IPS-18a (cell line): ENCODE data around the gene POLK.

Source experiments
- H3K27ac ChIP-seq: one replicate; pipeline ENCODE4 v1.5.1; 2013; ENCODE audit warnings: low read length
- H3K27me3 ChIP-seq: one replicate; pipeline ENCODE4 v1.6.1; 2013; ENCODE audit warnings: mild to moderate bottlenecking, low read length; ENCODE audit not compliant: control insufficient read depth, insufficient read depth
- H3K36me3 ChIP-seq: one replicate; pipeline ENCODE4 v1.6.1; 2013; ENCODE audit warnings: low read depth, low read length; ENCODE audit not compliant: control insufficient read depth
- H3K4me1 ChIP-seq: one replicate; pipeline ENCODE4 v1.6.1; 2013; ENCODE audit warnings: low read depth, low read length; ENCODE audit not compliant: control insufficient read depth
- H3K4me3 ChIP-seq: one replicate; pipeline ENCODE4 v1.5.1; 2013; ENCODE audit warnings: low read length
- H3K9ac ChIP-seq: one replicate; pipeline ENCODE4 v1.6.1; 2013; ENCODE audit warnings: mild to moderate bottlenecking, low read length, moderate library complexity
- H3K9me3 ChIP-seq: one replicate; pipeline ENCODE4 v1.6.1; 2013; ENCODE audit warnings: low read depth, low read length; ENCODE audit not compliant: control insufficient read depth

Gene POLK

DNA sequence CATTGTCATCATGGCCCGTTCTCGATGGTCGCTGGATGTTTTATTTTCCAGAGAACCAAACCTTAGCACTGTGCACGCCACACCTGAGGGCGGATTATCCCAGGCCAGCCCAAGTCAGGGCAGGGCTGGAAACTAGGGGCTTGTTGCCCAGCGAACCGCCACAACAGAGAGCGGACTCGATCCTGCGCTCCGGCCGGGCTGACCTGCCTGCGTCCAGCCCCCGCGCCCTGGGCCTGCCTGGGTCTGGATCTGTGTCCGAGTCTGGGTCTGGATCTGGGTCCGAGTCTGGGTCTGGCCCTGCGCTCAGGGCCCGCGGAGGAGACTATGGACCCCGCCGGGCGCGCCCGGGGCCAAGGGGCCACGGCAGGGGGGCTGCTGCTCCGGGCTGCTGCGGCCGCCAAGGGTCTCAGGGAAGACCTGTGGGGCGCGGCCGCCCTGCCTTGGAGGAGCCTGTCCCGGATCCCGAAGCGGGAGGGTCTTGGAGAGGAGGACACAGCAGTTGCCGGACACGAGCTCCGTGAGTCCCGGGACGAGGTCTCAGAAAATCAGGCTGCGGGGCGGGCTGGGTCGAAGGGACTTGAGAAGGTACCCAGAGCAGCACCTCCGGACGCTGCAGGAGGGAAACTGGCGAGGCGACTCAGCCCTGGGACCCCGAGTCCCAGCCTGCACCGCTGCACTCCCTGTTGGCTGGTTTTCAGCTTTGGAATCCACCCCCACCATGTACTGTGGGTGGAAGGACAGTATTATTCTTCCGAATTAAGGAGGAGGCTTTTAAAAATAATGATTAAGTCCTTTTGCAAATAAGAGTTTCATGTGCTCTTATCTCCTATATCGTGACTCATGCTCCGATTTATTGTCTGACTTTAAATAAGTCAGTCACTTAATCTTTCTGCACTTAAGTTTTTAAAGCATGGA lies 99.9 kb downstream of the POLK start, which contains the start of gene ANKDD1B:
Gene ANKDD1B (plus strand): TSS at position 143 of the 915 bp plus-strand sequence. CDS start 182 bp downstream, at position 325.
- peaks cover 17% of the 10 kb centered on the region for H3K4me1 ChIP-seq
- peak within 1 kb of the TSS; percentile 28 for H3K9ac ChIP-seq
- no peaks in the 10 kb centered on the region for H3K9me3 ChIP-seq
- no peaks in the 10 kb centered on the region for H3K27me3 ChIP-seq
- peak within 1 kb of the TSS; percentile 66 for H3K4me3 ChIP-seq
- no peak within 1 kb of the TSS for H3K27ac ChIP-seq
- no peaks in the 10 kb centered on the region for H3K36me3 ChIP-seq

DNA sequence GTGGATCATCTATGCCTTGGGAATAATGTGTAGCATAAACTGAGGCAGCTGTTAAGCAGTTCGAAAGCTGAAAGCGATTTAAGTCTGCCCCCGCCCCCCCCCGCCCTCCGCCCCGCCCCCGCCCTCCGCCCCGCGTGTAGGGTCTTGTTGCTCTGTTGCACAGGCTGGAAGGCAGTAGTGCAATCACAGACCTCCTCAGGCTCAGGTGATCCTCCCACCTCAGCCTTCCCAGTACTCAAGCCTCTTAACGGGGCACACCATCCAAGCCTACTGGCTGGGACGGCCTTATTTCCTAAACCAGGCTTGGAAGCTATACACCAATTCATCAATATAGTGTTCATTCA lies 100.5 kb downstream of the POLK start:
- no peaks in the 10 kb centered on the region for H3K9me3 ChIP-seq
- no peak overlapping the region for H3K9ac ChIP-seq
- no peaks in the 10 kb centered on the region for H3K36me3 ChIP-seq
- H3K27ac ChIP-seq: no peak overlapping the region
- no peaks in the 10 kb centered on the region for H3K27me3 ChIP-seq
- peaks cover 15% of the 10 kb centered on the region for H3K4me1 ChIP-seq
- H3K4me3 ChIP-seq: peak overlapping the region; percentile 66

DNA sequence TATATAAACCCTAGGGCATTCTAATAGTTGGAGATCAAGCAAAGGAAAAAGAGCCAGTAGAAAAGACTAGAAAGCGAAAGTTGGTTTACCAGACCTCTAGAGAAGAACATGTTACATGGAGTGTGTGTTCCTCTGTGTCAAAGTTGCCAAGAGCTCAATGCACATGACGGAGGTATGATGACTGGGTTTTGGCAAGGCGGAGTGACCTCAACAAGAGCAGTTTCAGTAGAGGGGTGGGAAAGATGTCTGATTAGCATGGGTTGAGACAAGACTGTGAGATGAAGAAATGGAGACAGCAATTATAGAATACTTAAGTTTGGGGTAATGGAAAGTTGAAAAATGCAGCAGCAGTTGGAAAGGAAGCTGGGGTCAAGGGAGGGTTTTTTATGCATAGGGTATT lies 101.2 kb downstream of the POLK start:
- H3K4me1 ChIP-seq: peaks cover 15% of the 10 kb centered on the region
- no peaks in the 10 kb centered on the region for H3K9me3 ChIP-seq
- no peaks in the 10 kb centered on the region for H3K36me3 ChIP-seq

DNA sequence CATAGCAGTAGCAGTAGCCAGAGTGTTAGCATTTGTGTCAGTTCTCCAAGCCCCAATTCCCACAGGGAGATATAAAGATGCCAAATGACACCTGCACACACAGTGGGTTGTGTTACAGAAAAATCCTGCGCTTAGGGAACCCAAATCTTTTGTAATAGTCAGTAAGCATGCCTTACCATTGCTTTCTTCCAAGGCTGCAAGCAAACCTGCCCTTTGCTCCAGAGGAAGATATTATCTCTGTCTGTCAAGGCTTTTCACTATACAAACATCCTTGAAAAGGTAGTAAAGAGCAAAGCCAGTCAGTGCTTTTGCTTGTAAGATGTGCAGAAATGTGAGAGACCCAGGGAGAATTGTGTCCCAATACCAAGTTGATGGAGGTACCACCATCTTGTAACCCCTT lies 102.5 kb downstream of the POLK start:
- no peak overlapping the region for H3K27ac ChIP-seq
- no peaks in the 10 kb centered on the region for H3K27me3 ChIP-seq
- no peak overlapping the region for H3K9ac ChIP-seq
- peaks cover 15% of the 10 kb centered on the region for H3K4me1 ChIP-seq
- no peak overlapping the region for H3K4me3 ChIP-seq
- H3K9me3 ChIP-seq: no peaks in the 10 kb centered on the region
- no peaks in the 10 kb centered on the region for H3K36me3 ChIP-seq

More for the DNA sequence above, 101.2 kb downstream of the POLK start:
- Histone ChIP-seq H3K27ac (no peak overlapping the region), H3K9ac (no peak overlapping the region), H3K27me3 (no peaks in the 10 kb centered on the region), H3K4me3 (no peak overlapping the region)

DNA sequence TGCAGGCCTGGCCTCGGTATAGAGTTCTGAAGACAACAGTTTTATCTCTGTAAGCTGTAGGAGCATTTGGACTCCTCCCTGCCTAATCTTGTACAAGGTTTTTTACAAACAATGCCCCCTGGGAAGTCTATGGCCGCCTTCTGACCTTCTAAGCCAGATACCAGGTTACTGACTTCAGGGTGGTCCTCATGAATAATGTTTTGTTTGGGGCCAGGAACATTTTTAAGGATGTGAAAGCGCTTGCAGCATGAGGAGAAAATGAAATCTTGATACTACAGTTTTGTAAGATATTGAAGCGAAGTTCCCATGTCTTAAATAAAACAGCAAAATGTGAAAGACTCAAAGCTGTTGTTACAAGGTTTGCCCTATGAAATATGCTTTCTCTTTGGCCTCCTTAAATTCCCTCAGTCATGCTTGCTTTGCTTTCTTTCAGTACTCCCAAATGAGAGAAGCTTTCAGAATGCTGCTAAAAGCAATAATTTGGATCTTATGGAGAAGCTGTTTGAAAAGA lies 104.7 kb downstream of the POLK start:
- Histone ChIP-seq H3K9ac (no peak overlapping the region), H3K36me3 (no peaks in the 10 kb centered on the region), H3K4me3 (no peak overlapping the region), H3K4me1 (peaks cover 5% of the 10 kb centered on the region), H3K27me3 (no peaks in the 10 kb centered on the region), H3K27ac (no peak overlapping the region), H3K9me3 (no peaks in the 10 kb centered on the region)

DNA sequence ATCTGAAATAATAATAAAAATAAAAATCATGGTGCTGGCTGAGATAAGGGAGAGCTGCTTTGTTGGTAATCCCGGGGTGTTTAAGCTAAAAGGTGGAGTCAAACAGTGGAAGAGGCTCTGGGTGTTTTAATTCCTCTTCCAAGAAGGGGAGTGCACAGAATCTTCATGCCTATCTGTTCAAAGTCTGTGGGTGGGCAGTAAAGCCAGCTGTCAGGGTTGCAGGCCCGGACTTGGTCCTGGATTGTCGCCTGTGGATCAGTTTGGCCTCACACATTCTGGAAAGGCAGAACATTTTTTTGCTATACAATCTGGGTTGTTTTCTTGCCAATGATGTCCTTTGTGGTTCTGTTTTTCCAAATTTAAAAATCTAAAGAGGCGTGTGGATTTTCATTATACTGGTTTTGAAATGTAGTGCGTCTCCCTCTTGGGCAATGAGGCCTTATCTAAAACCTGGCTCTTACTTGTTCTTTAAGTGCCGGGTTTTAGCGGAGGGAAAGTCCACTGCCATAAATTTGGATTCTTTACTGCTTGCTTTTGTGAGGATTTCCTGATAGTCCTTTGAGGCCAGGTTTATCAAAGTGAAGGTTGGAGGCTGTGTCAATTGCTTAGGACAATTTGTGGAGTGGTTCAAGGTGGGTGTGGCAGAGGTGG lies 105.4 kb downstream of the POLK start:
- H3K4me3 ChIP-seq: no peak overlapping the region
- H3K9me3 ChIP-seq: no peaks in the 10 kb centered on the region
- H3K27me3 ChIP-seq: no peaks in the 10 kb centered on the region
- no peak overlapping the region for H3K9ac ChIP-seq
- no peak overlapping the region for H3K27ac ChIP-seq
- H3K36me3 ChIP-seq: no peaks in the 10 kb centered on the region
- peaks cover 5% of the 10 kb centered on the region for H3K4me1 ChIP-seq

DNA sequence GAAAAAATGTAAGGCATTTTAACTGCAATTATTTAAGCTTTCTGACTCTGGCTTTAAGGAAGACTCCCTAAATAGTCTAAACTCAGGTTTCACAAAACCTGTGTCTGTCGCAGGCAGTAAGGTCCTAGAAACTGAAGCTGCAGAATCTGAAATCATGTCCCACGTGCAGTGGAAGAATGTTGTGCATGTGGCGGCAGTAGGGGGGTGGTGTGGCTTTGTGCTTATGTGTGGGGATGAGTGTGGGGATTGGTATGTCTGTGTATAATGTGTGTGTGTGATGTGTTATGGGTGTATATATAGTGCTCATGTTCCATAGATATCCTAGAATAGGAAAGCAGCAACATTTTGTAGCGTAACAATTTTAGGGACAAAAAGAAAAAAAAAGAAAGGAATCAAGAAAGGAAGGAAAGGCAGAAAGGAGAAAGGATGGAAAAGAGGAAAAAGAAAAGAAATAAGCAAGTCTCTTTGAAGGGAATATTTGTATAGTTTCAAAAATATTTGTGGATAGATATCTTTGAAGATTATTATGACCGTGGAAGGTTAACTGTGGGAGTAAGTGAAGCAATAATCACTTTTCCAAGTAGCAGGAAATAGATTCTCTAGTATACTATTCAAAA lies 106.2 kb downstream of the POLK start:
- Histone ChIP-seq H3K9ac (no peak overlapping the region), H3K27me3 (no peaks in the 10 kb centered on the region), H3K4me3 (no peak overlapping the region), H3K9me3 (no peaks in the 10 kb centered on the region), H3K27ac (no peak overlapping the region), H3K36me3 (no peaks in the 10 kb centered on the region), H3K4me1 (peaks cover 5% of the 10 kb centered on the region)

DNA sequence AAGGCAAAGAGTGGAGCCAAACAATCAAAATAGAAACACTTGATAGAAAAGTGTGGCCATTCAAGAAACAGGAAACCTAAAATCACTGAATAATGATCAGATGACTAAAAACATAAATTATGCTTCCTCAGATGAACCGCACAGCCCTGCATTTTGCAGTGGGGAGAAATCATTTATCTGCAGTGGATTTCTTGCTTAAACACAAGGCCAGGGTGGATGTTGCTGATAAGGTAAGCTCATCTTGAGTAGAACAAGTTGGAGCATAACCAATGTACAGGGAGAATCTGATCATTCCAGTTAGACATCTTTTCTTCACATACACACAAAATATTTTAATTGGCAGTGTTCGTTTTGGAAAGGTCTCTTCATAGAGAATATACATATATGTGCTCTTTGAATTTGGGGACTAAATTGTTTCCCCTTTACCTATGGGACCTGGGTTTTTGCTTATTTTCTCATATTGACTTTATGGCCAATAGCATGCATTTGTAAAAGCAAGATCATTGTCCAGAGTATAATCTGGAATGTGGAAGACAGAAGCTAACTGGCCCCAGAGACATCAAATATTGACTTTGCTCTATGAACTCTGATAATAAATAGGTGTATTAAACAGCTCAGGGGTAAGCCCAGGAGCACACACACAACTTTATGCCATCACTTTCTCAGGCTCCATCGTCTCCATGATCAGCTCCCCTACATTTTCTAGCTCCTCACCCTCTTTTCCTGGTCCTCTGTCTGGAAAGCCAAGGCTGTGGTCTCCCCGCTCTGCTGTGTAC lies 108.7 kb downstream of the POLK start:
- Histone ChIP-seq H3K36me3 (no peaks in the 10 kb centered on the region), H3K4me3 (no peak overlapping the region), H3K4me1 (peaks cover 5% of the 10 kb centered on the region), H3K9ac (no peak overlapping the region), H3K27me3 (no peaks in the 10 kb centered on the region), H3K9me3 (no peaks in the 10 kb centered on the region), H3K27ac (no peak overlapping the region)

DNA sequence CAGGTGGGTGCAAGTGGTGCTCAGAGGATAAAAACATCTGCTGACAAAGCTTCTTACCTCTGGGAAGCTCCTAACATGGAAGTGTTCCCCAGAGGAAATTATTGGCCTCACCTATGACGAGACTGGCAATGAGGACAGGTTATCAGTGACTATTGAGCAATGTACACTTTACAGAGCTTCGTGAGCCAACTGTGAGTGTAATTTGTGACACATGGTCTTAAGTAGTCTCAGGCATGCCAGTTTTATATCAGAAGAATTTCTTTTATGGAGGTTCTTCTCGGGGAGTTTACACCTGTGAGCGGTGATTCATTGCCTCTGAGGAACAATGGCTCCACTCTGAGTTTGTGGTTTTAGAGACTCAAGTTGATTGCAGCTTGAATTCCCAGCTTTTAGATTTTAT lies 110.9 kb downstream of the POLK start:
- no peak overlapping the region for H3K27ac ChIP-seq
- H3K4me1 ChIP-seq: no peaks in the 10 kb centered on the region
- H3K4me3 ChIP-seq: no peak overlapping the region
- H3K36me3 ChIP-seq: no peaks in the 10 kb centered on the region
- no peaks in the 10 kb centered on the region for H3K9me3 ChIP-seq
- no peak overlapping the region for H3K9ac ChIP-seq
- no peaks in the 10 kb centered on the region for H3K27me3 ChIP-seq

DNA sequence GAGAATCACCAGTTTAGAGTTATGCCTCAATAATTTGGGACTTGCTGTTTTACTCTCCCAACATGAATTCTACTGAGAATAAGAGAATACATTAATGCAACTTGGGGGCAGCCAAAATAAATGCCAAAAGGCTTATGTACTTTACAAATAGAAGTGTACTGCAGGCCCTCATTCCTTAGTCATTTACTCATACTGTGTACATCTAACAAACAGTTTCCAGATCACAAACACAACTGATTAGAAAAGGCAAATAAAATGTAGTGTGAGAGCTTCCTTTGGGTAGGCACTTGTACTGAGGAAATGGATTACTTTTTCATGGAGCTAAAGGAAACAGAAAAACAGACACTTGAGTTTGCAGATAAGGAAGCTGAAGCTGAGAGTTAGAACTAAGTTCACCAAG lies 112.2 kb downstream of the POLK start:
- Histone ChIP-seq H3K4me3 (no peak overlapping the region), H3K4me1 (no peaks in the 10 kb centered on the region), H3K27me3 (no peaks in the 10 kb centered on the region), H3K36me3 (no peaks in the 10 kb centered on the region), H3K9ac (no peak overlapping the region), H3K9me3 (no peaks in the 10 kb centered on the region), H3K27ac (no peak overlapping the region)

DNA sequence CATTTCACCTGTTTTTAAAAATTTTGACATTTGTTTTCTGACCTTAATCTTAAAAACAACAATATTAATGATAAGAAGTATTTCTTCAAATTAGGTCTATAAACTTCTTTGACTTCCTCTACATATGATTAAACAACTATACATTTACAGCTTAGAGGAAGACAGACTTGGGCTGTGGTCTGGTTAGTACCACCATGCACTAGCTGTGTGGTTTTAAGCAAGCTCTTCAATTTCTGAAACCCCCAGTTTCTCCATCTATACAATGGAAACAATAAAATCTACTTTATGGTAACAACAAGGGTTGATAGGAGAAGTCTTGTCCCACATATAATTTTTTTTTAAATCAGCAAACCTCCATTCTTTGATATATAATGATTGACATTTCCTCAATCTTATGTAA lies 115.3 kb downstream of the POLK start:
- Histone ChIP-seq H3K9me3 (no peaks in the 10 kb centered on the region), H3K27me3 (no peaks in the 10 kb centered on the region), H3K27ac (no peak overlapping the region), H3K4me3 (no peak overlapping the region), H3K9ac (no peak overlapping the region), H3K36me3 (no peaks in the 10 kb centered on the region), H3K4me1 (no peaks in the 10 kb centered on the region)
